NK-92 (cell line): ENCODE data around the gene ASGR2.
"Not testable (repeated sequence)": the region's sequence is repeated elsewhere in the genome, so short reads cannot be mapped to it uniquely, and the experiment has no call there.

Experiments
- DNase-seq: peaks from one replicate; lab custom pipeline; 2025; ENCODE audit not compliant: unreplicated experiment; lab: John Stamatoyannopoulos, UW

The ASGR2 gene

DNA sequence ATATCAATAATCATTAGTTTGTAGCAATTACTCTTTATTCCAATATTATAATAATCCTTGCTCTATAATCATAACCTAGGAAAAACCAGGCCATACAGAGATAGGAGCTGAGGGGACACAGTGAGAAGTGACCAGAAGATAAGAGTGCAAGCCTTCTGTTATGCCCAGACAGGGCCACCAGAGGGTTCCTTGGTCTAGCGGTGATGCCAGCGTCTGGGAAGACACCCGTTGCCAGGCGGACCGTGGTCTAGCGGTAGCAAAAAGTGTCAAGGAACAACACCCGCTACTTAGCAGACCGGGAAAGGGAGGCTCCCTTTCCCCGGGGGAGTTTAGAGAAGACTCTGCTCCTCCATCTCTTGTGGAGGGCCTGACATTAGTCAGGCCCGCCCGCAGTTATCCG, 11.8 kb upstream of the ASGR2 start:
- not testable (repeated sequence) for DNase-seq

- DNase-seq: no peak
Observed at GRCh38 chr17:7124923-7125322, 10.3 kb upstream of the ASGR2 start.

GRCh38 chr17:7123844-7124243, 9.2 kb upstream of the ASGR2 start:
- DNase-seq: no peak

DNA sequence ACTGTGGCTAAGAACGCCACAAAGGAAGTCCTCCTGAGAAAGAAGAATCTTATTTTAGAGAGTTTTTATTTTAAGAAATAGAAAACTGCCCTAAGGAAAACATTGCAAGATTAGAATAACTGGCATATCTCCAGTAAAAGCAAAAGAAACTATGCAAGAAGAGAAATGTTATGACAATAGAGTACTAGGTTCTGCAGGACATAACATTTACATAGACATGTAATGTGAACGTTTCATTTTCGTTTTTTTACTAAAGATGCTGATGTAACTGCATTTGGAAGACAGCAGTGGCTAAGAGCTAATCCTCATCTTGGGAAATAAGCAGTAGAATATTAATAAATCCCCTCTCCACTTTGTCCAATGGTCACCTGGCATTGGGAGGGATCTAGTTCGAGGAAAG, 7.8 kb upstream of the ASGR2 start:
- DNase-seq: no peak

DNA sequence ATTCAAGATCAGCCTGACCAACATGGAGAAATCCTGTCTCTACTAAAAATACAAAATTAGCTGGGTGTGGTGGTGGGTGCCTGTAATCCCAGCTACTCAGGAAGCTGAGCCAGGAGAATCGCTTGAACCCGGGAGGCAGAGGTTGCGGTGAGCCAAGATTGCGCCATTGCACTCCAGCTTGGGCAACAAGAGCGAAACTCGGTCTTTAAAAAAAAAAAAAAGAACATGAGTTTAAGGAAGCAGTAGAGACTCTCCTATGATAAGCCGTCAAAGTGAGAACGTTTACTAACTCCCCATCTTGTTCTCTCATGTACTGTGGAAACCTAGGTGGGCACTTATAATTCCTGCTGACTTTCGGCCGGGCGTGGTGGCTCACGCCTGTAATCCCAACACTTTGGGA, 6.0 kb upstream of the ASGR2 start:
- DNase-seq: not testable (repeated sequence)

- no peak for DNase-seq
Observed at GRCh38 chr17:7120123-7120522, 5.5 kb upstream of the ASGR2 start.

DNA sequence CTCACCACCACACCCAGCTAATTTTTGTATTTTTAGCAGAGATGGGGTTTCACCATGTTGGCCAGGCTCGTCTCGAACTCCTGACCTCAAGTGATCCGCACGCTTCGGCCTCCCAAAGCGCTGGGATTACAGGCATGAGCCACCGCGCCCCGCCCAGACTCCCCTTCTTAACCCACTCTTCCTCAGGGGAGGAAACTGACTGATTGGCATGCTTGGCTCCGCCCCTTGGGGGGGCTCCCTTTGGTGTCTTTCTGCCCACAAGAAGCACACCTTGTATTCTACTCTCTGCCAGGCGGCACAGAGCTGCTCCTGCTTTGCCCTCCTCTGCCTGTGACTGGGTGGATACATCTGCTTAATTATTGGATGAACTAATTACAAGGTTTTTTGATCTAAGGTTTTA, 4.7 kb upstream of the ASGR2 start:
- DNase-seq: no peak

- DNase-seq: no peak
Observed at GRCh38 chr17:7114875-7115614, 423 bp upstream of the ASGR2 start.

GRCh38 chr17:7113273-7114071, 1.1 kb downstream of the ASGR2 start:
- no peak for DNase-seq

- DNase-seq: no peak
Observed at GRCh38 chr17:7112510-7113108, 2.0 kb downstream of the ASGR2 start.

- no peak for DNase-seq
Observed at GRCh38 chr17:7111784-7112509, 2.7 kb downstream of the ASGR2 start.

DNA sequence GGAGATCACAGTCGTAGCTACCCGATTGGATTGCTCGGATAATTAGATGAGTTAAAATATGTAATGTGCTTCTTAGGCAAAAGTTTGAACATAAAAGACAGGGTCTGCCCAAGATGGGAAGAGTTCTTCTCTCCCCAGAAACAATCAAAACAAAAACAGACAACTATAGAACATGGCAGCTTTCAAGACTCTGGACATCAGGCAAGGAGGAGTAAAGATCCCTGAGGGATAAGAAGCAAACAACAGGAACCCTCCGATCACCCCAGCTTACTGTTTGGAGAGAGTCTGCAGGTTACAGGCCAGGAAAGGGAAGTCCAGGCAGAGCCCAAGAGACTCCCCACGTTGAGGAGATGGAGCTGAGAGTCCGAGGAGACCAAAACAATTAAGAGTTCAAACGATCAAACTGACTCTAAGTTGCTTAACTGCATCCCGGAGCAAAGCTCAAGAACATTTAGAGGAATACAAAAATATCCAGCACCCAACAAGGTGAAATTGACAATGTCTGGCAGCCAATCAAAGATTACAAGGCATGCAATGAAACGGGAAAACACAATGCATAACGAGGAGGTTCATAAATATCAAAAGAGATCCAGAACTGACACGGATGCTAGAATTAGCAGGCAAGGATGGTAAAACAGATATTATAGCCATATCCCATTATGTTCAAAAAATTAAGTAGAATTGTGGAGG, 3.9 kb downstream of the ASGR2 start:
- DNase-seq: no peak

- DNase-seq: no peak
Observed at GRCh38 chr17:7109461-7110322, 4.9 kb downstream of the ASGR2 start.

DNA sequence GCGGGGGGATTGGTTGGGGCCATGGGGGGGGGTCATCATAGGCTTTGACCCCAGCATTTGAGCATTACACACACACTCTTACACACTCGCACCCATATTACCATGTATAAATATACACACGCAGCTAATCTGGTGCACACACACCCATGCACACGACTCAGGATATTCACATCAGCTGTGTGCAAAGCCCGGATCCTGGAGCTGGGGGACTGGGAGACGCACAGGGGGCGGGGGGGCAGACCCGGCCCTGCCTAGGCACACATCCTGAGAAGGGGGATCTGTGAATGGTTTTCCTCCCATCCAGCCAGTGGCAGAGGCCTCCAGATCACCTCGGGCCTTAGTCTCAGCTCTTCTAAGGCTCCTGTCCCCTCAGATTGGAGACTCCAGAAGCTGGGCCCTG, 5.6 kb downstream of the ASGR2 start:
- DNase-seq: no peak

- DNase-seq: no peak
Observed at GRCh38 chr17:7108560-7108925, 6.1 kb downstream of the ASGR2 start.

DNA sequence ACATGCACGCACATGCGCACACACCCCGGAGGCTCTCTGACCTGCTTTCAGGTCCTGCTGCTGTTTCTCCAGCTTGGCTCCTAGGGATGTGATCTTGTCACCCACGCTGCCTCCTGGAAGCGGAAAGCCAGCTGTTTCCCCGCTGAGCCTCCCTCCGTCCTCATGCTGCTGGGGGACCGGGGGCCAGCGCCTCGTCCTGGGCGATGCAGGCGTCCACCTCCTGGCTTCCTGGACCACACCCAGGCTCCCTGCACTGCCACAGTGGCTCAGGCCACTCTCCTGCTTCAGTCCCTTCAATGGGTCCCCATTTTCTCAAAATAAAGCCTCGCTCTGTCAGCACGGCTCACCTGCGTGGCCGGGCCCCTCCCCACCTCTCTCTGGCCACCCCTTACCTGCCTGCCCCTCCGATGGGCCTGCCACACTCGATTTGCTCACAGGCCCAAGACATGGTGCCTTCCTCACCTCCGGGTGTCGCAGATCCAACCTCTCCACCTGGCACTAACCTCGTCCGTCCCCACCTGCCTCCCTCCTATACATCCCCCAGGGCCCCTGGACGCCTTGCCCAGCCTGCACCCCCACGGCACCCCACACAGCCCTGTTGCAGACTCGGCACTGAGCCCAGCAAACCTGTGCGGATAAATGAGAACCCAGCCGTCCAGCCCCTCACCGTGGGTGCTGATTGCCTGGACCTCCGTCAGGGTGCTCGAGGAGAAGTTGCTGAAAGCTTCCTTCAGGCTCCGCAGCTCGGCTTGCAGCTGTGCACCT, 6.6 kb downstream of the ASGR2 start:
- no peak for DNase-seq

- no peak for DNase-seq
Observed at GRCh38 chr17:7107012-7107754, 7.4 kb downstream of the ASGR2 start.

GRCh38 chr17:7102421-7102820, 12.2 kb downstream of the ASGR2 start:
- DNase-seq: no peak

DNA sequence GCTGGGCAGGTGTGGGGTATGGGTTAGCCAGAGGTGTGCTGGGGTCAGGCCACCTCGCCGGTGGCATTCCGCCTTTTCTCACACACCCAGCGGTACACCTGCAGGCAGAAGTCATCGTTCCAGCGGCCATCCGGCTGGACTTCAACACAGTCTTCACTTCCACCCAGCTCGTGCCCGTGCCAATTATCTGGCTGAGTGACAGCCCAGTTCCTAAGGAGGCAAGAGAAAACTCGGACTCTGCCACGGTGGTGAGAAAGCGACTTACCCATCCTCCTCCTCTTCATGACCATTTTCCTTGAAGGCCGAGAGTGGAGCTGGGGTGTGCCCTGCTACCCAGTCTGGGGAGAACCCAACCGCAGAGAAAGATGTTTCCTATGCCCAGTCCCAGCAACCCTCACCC, 13.1 kb downstream of the ASGR2 start:
- no peak for DNase-seq
